Esophagus squamous epithelium (tissue), 4 donors: ENCODE results near the gene CCSER1.

Experiments used
- CTCF ChIP-seq, 6 experiments: fragments of 450-650 bp in 4 of 6; fragments of 200-600 bp in 2 of 6; sonication (generic) in 2 of 6; IDR thresholded peaks; one replicate each; pipeline ENCODE4 v1.5.1; 2016 to 2019; ENCODE audit warnings: antibody characterized with exemption in 6 of 6, mild to moderate bottlenecking in 4 of 6, moderate library complexity in 4 of 6
- POLR2A ChIP-seq, 4 donors: fragments of 450-650 bp; IDR thresholded peaks; one replicate each; pipeline ENCODE4 v1.6.1; 2017; ENCODE audit warnings: antibody characterized with exemption in 4 of 4, mild to moderate bottlenecking in 4 of 4, moderate library complexity in 3 of 4

DNA sequence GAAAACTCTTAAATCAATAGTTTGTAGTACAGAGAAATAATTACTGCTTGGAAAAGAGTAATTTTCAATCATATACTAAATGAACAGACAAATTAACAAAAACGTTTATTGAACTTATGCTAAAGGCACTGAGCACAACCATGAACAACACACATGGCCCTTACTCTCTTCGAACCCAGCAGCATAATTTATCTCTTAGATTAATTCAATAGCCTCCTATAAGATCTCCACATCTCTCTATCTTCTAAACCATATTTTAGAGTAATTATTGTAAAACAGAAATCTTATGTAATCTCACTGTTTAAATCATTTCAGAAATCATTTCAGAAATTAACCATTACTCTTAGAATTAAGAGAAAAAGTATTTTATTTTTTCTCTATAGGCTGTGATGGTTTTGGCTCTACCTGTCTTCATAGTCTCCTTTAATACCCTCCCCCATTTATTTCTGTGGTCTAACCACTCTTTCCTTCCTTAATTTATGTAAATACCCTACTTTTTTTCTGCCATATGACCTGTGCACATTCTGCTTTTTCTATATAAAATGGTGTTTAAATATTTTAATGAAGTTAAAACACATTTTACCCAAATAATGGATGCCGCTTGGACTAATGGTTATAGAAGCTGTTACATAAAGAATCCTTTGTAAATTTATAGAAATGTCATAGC is 218.5 kb downstream of the CCSER1 start:
- no peak for TF ChIP-seq CTCF (IDR thresholded peaks at IDR 0.05)
- no peak for TF ChIP-seq POLR2A (IDR thresholded peaks at IDR 0.05)
